HepG2 (cell line): ENCODE results near the gene RHBDF2.

Source experiments
- CTCF ChIP-seq: sonication (generic); formaldehyde crosslinking; IDR thresholded peaks from 2 replicates; pipeline ENCODE4 v1.5.0; 2020; ENCODE audit warnings: mild to moderate bottlenecking, missing genetic modification reagents, moderate library complexity
- FIP1L1 ChIP-seq: fragments of 200-400 bp; formaldehyde crosslinking; IDR thresholded peaks from 2 replicates; pipeline ENCODE4 v1.6.1; 2018; ENCODE audit warnings: low read depth, mild to moderate bottlenecking, low read length, moderate library complexity, borderline replicate concordance; ENCODE audit not compliant: insufficient read depth
- IRF2 ChIP-seq: IDR thresholded peaks from 2 replicates; pipeline ENCODE4 v1.6.1; 2018; ENCODE audit warnings: missing genetic modification reagents, missing compliant biosample characterization
- SP2 ChIP-seq: sonication (generic); formaldehyde crosslinking; IDR thresholded peaks from 2 replicates; pipeline ENCODE4 v1.5.1; 2020; ENCODE audit warnings: mild to moderate bottlenecking, missing genetic modification reagents
- USF2 ChIP-seq, 2 experiments: sonication (generic) in 1 of 2; formaldehyde crosslinking in 1 of 2; IDR thresholded peaks; 2 replicates each; pipeline versions ENCODE4 v1.5.1 to v1.6.1; 2011 to 2020; ENCODE audit warnings: borderline replicate concordance in 1 of 2, low read depth in 1 of 2, low read length in 1 of 2, mild to moderate bottlenecking in 1 of 2, missing genetic modification reagents in 1 of 2, moderate library complexity in 1 of 2
- ZNF331 ChIP-seq: sonication (generic); formaldehyde crosslinking; IDR thresholded peaks from 2 replicates; pipeline ENCODE4 v1.4.0; 2020; ENCODE audit warnings: missing genetic modification reagents

GRCh38 chr17:76485569-76485968 is 15.7 kb downstream of the RHBDF2 start:
- TF ChIP-seq SP2 (CRISPR knock-in tag) (no peak), IRF2 (CRISPR knock-in tag) (no peak), FIP1L1 (no peak), CTCF (CRISPR knock-in tag) (no peak), ZNF331 (CRISPR knock-in tag) (no peak), USF2 (IDR thresholded peaks at IDR 0.05; ENCODE audit: low read depth, low read length) (no peak), USF2 (CRISPR knock-in tag; IDR thresholded peaks at IDR 0.05; ENCODE audit: borderline replicate concordance) (no peak)
